Retinal pigment epithelial cell (primary cell): ENCODE results near the gene RAPGEF1.

Source experiments
- DNase-seq: peaks from one replicate; pipeline ENCODE4 v3.0.0-alpha.2; 2010; ENCODE audit warnings: low read depth
- H3K4me3 ChIP-seq: 2 replicates; pipeline ENCODE4 v1.5.1; 2011; ENCODE audit warnings: mild to moderate bottlenecking, low read length, control low read depth, moderate library complexity
- CTCF ChIP-seq: conservative IDR thresholded peaks from 2 replicates; pipeline ENCODE4 v1.5.1; 2011; ENCODE audit warnings: low read depth, low read length, control low read depth, inconsistent platforms

Gene RAPGEF1

GRCh38 chr9:131677444-131678180, 62.3 kb downstream of the RAPGEF1 start:
- DNase-seq = peak; percentile 52
- no peak overlapping the region for H3K4me3 ChIP-seq
- no peak for TF ChIP-seq CTCF

GRCh38 chr9:131677049-131677443, 62.8 kb downstream of the RAPGEF1 start:
- H3K4me3 ChIP-seq = no peak overlapping the region
- TF ChIP-seq CTCF = no peak
- no peak for DNase-seq

- H3K4me3 ChIP-seq = no peak overlapping the region
- TF ChIP-seq CTCF = no peak
- DNase-seq = no peak
Measured at GRCh38 chr9:131676431-131676972, 63.4 kb downstream of the RAPGEF1 start.

DNA sequence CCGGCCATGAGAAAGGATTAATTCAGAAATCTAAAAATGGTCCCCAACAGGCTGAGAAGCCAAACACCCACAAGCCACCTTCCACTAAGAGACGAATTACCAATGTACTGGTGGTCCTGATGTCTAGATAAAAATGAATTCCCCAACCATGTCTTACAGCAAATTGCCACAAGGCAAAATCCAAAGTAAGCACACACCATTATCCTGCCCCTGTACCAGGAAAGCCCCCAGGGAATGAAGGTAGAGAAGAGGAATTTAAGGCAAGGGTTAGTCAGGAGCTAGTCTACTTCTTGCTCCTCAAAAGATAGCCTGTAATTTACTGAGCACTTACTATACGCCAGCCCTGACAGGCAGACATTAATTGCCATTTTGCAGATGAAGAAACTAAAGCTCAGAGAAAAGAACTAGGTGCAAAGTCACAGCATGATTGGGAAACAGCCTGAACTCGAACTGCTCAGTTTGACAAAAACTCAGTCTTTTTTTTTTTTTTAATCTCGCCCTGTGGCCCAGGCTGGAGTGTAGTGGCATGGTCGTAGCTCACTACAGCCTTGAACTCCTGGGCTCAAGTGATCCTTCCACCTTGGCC, 64.3 kb downstream of the RAPGEF1 start:
- no peak for TF ChIP-seq CTCF
- DNase-seq = no peak
- no peak overlapping the region for H3K4me3 ChIP-seq

DNA sequence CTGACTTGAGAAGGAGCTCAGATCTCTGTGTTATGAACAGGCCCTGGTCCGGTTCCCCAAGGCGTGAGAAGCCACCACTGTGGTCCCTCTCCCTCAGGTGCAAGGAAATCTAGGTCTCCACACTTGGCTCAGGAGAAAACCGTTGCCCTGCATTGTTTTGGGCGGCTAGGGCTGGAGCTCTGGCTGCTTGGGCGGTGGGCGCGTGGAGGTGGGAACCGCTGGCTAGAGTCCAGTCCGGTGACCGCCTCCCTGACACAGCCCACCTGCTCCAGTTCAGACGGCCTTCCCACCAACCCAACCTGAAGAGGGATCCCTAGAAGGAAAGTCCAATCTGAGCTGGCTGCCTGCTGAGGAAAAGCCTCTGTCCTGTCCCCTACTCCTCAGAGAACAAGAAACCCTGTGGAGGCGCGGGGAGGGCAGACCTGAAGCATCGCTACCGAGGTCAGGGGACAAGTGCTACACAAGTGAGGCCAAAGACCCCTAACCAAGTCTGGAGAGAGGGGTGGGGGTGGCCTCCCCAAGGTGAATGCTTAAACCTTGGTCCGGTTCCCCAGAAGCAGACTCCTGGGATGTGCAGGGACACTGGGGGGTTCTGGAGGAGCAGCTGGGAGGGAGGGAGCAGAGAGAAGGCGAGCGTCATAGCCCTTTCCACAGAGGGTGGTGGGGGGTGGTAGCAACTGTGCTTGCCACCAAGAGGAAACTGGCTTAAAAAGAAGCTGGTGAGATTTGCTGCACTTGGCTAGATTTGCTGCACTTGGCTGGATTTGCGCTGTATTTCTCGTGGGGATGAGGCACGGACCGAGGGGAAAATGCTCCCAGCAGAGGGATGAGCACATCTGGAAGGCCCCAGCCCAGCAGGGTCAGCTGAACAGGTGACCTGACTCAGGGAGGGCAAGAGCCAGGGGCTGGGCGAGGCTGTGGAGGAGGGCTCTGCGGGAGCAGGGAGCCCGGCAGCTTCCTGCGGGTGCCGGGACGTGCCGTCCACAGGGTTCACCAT, 65.2 kb downstream of the RAPGEF1 start:
- no peak overlapping the region for H3K4me3 ChIP-seq
- no peak for DNase-seq

DNA sequence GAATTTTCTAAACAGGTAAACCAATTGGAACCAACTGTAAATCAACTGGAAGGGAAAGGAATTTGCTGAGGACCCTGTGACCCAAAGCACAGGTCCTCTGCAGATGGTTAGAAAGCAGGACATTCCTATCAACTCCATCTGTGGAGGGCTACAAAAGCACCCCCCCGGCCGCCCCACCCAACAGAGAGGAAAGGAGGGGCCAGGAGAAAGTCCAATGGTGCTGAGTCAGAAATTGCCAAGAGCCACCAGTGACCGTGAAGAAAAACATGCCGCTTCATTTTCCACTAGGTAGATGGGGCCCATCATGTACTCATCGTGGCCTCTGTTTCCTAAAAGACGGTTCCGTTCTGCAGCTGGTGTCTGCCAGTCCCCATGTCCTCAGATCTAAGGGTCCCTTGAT, 66.3 kb downstream of the RAPGEF1 start:
- no peak overlapping the region for H3K4me3 ChIP-seq
- no peak for DNase-seq
- no peak for TF ChIP-seq CTCF

More for the DNA sequence above, 65.2 kb downstream of the RAPGEF1 start:
- TF ChIP-seq CTCF = no peak
